Measurements from ENCODE around the gene ZNF616.

ZNF616 gene

GRCh38 chr19:52139252-52140031, at the start of gene ZNF616:
TSS of gene ZNF616 (minus strand) at chr19:52139938. CDS start at chr19:52130512, 9,426 bp downstream.
- DNase-seq, result peak; percentile 85

DNA sequence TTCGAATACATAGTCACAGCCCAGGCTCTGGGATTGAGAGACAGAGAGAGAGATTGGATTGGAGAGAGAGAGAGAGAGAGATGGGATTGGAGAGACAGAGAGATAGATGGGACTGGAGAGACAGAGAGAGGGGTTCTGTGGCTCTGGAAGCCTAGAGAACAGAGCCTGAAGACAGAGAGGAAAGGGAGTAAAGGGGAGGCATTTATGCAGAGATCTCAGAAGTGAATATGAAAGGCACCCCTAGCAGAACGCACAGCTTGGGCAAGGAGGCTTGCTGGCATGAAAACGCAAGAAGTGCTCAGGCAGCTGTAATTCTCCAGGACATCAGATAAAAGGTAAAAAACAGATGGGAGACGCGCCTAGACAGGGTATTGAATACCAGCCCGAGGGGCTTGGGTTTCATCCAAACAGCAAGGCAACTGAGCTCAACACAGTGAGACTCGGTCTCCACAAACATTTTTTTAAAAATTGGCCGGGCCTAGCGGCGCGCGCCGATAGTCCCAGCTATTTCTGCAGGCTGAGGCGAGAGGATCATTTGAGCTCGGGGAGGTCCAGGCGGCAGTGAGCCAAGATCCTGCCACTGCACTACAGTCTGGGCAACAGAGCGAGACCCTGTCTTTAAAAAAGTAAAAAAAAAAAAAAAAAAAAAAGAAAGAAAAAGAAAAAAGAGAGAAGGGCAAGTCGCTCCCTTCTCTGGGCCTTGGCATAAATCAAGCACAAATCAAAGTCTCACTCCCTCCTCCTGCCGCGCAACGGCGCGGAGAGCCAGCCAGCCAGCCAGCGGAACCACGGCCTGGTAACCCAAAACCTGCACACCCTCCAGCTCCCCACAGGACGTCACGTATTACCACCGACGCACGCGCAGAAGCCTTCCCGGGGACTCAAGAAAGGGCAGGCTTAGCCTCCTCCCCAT, 49.3 kb upstream of the ZNF616 start:
- no peak for DNase-seq

DNA sequence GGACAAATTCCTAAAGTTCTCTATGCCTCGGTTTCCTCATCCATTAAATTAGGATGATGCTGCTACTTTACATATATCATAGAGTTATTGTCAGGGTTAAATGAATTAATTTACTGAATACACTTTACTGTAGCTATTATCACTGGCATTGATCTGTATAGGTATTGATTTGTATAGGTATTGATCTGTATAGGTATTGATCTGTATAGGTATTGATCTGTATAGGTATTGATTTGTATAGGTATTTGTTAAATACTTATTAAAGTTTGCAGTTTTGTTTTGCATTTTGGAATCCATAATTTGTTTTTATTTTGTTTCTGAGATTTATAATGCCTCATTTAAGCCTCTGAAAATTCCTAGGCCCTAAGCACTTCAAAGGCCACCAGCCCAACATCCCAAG, 47.7 kb upstream of the ZNF616 start:
- DNase-seq, result no peak

DNA sequence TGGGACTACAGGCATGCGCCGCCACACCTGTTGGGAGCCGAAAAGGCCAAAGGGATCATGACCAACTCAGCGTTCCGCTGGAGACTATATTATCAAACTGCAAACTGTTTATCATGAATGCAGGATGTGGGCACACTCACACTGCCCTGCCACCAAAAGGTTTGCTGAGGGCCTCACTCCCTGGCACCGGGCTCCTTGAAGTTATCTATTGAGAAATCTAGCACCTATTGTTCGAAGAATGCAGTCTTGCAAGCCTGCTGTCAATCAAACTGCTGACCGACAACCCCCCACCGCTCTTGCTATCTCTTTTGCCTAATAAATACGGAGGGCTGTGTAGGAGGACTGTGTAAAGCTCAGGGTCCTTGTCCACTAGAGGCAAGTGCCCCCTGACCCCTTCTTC, 36.8 kb upstream of the ZNF616 start:
- DNase-seq, result no peak

DNA sequence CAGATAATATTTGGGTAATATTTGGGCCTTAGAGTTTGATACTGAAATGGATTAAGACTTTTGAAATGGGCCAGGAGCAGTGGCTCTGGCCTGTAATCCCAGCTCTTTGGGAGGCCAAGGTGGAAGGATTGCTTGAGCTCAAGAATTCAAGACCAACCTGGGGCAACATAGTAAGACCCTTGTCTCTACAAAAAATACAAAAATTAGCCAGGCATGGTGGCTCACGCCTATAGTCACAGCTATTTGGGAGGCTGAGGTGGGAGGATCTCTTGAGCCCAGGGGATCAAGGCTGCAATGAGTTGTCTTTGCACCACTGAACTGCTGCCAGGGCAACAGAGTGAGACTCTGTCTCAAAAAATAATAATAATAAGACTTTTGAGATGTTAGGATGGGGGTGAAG, 32.6 kb upstream of the ZNF616 start:
- no peak for DNase-seq

- peak; percentile 10 for DNase-seq
These were observed 31.8 kb upstream of the ZNF616 start, which contains the start of gene ZNF836 for GRCh38 chr19:52171321-52172169. TSS of gene ZNF836 (minus strand) at chr19:52171621. CDS start at chr19:52168072, 3,549 bp downstream.

DNA sequence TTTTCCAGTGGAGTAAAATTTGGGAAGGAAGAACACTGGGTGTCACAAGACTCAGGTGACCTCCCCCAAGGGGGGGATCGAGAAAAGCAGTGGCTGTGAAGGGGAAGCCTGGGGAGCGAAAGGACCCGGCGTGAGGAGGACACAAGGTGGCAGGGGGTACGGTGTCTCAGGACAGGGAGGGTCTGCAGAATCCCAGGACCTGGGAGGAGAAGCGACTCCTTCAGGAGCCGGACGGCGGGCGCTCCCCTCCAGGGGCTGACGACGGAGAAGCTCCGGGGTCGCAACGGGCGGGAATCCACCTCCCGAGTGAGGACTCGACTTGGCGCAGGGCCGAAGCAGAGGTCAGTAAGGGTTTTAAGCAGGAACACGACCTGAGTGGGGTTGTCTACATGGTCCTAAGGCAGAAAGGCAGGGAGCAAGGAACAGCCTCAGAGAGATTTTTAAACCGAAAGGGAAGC, 31.2 kb upstream of the ZNF616 start:
- no peak for DNase-seq

GRCh38 chr19:52170304-52170703, 30.6 kb upstream of the ZNF616 start:
- no peak for DNase-seq

DNA sequence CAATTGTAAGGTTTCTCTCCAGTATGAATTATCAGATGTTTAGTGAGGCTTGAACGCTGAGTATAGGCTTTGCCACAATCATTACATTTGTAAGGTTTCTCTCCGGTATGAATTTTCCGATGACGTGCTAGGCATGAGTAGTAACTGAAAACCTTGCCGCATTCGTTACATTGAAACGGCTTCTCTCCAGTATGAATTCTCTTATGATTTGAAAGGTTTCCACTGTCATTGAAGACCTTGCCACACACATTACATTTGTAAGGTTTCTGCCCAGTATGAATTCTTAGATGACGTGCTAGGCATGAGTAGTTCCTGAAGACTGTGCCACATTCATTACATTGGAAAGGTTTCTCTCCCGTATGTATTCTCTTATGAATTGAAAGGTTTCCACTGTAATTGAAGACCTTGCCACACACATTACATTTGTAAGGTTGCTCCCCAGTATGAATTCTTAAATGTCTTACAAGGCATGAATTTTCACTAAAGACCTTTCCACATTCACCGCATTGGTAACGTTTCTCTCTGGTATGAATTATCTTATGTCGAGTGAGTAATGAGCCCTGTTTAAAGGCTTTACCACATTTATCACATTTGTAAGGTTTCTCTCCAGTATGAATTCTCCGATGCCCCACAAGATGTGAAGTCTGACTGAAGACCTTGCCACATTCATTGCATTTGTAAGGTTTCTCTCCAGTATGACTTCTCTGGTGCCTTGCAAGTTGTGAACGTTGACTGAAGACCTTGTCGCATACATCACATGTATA, 16.0 kb upstream of the ZNF616 start:
- no peak for DNase-seq

DNA sequence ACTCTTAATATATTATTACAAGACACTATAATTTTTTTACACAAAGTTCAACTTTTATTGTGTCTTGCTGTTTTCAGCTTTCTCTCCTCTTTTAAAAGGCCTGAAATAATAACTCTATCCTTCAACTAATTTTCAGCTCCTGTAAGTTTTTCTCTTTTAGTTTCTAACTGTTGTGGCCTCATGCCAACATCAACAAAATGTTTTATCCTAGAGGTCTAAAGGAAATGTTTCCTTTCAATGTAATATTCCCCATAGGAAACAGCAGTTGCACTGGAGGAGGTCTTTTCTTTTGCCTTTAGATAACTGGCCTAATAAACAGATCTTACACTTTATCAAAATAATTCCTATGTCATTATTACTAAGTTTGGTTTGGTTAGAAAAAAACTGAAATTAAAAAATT, 8.5 kb upstream of the ZNF616 start:
- DNase-seq, result no peak

DNA sequence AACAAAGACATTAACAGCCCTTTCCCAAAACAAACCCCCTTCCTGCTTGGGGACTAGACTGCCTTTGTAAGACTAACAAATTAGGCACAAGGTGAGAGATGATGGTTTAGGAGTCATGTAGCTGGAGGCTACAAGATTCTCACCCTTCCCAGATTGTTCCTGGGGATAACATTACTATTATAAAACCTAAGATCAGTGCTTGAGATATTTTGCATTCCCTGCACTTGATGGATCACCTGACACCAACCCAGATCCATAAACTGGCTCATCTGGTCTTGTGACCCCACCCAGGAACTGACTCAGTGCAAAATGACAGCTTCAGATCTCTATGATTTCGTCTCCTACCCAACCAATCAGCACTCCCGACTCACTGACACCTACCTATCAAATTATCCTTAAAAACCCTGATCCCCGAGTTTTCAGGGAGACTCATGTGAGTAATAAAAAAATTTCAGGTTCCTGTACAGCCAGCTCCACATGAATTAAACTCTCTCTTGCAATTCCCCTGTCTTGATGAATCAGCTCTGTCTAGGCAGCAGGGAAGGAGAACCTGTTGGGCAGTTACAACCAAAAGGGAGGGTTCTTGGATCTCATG, 2.4 kb upstream of the ZNF616 start:
- no peak for DNase-seq

DNA sequence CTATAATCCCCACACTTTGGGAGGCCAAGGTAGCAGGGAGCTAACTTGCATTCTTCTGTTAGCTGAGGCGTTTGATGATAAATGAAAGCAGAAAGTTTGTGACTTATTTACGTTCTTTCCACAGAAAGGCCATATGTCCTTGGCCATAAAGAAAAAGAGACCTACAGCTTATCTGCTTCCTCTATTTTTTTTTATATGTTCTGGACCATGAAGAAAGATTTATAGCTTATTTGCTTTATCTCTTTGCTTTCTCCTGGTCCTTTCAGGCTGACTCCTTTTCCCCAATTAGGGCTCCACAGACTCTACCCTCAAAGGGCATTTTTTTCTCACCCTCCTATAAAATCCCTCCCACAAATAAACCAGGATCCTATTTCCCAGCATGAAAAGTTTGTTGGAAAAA, 1.5 kb upstream of the ZNF616 start:
- no peak for DNase-seq

DNA sequence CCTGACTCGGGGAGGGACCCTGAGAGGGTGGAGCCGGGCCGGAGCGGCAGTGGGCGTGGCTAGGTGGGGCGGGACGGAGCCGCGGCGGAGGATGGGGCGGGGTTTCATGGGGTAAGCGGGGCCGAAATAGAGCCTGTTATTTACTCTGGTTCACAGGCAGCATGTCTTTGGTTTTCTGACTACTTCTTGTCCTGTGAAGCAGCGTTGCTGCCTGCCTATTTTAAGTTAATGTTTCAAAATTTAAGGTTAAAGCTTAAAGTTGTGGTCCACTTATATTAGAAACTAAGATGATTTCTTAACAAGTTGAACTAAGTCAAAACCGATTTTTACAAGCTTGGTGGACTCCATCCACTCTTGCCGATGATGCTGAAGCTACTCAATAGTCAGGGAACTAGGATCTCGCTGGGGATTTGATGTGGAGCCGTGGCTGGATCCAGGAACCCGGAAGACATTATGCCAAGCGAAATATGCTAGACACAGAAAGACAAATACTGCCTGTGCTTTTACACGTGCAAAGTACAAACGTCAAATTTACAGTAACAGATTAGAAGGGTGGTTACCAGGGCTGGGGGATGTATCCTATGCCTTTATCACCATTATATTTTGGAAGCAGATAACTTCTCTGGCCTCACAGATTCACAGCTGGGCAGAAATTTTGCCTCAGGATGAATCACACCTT, 433 bp upstream of the ZNF616 start:
- DNase-seq, result no peak

- DNase-seq, result no peak
These were observed 821 bp downstream of the ZNF616 start for GRCh38 chr19:52138983-52139251.

DNA sequence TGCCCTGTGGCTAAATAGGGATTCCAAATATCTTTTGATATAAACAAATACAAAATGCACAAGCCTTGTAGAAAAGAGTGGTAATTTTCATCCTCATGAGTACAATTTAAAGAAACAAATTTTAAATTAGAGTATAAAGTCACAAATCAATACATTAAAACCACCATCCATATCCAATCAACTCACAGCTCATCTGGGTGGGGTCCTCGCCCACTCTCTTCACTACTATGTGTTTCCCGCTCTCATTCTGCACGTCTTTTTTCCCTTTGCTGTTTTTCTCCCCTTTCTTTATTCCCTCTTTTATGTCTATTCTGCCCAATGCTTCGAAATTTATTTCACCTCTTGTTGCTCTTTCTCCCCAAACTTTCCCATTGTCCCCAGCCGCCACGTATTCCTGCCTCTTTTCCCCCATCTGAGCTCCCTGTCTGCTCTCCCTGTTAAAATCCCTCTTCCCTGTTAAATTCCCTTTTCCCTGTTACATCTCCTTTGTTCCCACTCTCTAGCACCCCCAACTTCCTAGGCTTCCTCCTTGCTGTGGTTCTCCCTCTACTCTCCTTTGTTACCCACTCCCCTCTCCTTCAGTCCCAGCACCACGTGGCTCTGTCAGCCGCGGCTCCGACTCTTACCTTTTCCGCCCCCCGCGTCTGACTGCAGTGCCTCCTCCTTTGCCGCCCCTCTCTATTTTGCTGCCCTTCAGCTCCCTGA, 1.3 kb downstream of the ZNF616 start:
- no peak for DNase-seq

DNA sequence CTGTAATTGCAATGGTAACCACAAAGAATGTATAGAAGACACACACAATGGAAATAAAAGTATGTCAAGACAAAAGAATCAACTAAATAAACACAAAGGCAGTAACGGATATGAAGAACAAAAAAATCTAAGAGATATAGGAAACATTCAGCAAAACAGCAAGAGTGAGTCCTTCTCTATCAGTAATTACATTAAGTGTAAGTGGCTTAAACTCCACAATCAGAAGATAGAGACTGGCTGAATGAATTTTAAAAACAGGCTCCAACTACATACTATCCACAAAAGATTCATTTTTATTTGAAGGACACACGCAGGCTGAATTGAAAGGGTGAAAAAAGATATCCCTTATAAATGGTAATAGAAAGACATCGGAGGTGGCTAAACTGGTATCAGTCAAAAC, 19.5 kb downstream of the ZNF616 start:
- DNase-seq, result no peak

- no peak for DNase-seq
These were observed 24.1 kb downstream of the ZNF616 start for GRCh38 chr19:52115526-52116053.

- no peak for DNase-seq
These were observed 25.0 kb downstream of the ZNF616 start for GRCh38 chr19:52114691-52115090.

DNA sequence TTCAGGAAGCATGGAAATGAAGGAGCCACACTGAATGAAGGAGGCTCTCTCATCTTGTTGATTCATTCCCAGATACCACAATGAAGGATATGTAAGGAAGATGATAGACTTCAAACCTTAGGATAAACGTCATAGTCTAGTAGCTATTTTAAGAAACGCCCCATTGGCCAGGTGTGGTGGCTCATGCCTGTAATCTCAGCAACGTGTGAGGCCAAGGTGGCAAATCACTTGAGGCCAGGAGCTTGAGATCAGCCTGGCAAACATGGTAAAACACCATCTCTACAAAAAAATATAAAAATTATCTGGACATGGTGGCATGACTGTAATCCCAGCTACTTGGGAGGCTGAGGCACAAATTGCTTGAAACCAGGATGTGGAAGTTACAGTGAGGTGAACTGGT, 27.1 kb downstream of the ZNF616 start:
- no peak for DNase-seq

GRCh38 chr19:52110780-52111179, 29.0 kb downstream of the ZNF616 start:
- no peak for DNase-seq

Measured in GOT3 (cell line).